Omental fat pad (tissue), 4 donors: ENCODE measurements around the gene PRKCB. TPM values are rescaled to one million over a fixed set of nuclear protein-coding genes. Genes with fewer than 3 reads are reported as not detected.
"Not testable (repeated sequence)": the region's sequence is repeated elsewhere in the genome, so short reads cannot be mapped to it uniquely, and the experiment has no call there.

Experiments
- ATAC-seq: fragments of 150-250 bp; one replicate; pipeline ENCODE4 v1.9.1; 2016; ENCODE audit warnings: mild to moderate bottlenecking, moderate library complexity; ENCODE audit not compliant: low FRiP score
- DNase-seq: peaks from one replicate; pipeline ENCODE4 v3.0.0-alpha.2; 2019; ENCODE audit warnings: low spot score
- total RNA-seq, 4 donors: library from RNA; depleted of rRNA; stranded (reverse); fragments of >200 nt; gene quantifications; one replicate each; pipeline ENCODE4 v1.1.0, GENCODE V29; 2016
- TF ChIP-seq, protein P1 (sequence below), 3 donors: fragments of 450-650 bp; IDR thresholded peaks; one replicate each; pipeline ENCODE4 v1.5.1; 2016 to 2017; ENCODE audit warnings: antibody characterized with exemption in 3 of 3, mild to moderate bottlenecking in 3 of 3, moderate library complexity in 2 of 3

Gene PRKCB
- total RNA-seq, 4 donors from 2014 or later, result 5.3 to 18.6 (median 11.1) TPM

GRCh38 chr16:24027466-24027865 is 191.7 kb downstream of the PRKCB start:
- DNase-seq, result no peak
- TF ChIP-seq, protein P1, sequence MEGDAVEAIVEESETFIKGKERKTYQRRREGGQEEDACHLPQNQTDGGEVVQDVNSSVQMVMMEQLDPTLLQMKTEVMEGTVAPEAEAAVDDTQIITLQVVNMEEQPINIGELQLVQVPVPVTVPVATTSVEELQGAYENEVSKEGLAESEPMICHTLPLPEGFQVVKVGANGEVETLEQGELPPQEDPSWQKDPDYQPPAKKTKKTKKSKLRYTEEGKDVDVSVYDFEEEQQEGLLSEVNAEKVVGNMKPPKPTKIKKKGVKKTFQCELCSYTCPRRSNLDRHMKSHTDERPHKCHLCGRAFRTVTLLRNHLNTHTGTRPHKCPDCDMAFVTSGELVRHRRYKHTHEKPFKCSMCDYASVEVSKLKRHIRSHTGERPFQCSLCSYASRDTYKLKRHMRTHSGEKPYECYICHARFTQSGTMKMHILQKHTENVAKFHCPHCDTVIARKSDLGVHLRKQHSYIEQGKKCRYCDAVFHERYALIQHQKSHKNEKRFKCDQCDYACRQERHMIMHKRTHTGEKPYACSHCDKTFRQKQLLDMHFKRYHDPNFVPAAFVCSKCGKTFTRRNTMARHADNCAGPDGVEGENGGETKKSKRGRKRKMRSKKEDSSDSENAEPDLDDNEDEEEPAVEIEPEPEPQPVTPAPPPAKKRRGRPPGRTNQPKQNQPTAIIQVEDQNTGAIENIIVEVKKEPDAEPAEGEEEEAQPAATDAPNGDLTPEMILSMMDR (IDR thresholded peaks at IDR 0.05), result no peak

DNA sequence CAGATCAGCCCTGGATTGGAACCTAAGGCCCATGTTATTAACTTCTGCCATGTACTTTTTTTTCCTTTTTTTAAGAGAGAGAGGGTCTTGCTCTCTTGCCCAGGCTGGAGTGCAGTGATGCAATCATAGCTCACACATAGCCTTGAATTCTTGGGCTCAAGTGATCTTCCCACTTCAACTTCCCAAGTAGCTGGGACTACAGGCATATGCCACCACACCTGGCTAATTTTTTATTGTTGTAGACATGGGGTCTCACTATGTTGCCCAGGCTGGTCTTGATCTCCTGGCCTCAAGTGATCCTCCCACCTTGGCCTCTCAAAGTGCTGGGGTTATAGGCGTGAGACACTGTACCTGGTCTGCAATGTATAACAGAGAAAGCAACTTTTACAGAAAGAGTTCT is 194.1 kb downstream of the PRKCB start:
- not testable (repeated sequence) for DNase-seq, ATAC-seq

More at GRCh38 chr16:24027466-24027865, 191.7 kb downstream of the PRKCB start:
- no peak for ATAC-seq

DNA sequence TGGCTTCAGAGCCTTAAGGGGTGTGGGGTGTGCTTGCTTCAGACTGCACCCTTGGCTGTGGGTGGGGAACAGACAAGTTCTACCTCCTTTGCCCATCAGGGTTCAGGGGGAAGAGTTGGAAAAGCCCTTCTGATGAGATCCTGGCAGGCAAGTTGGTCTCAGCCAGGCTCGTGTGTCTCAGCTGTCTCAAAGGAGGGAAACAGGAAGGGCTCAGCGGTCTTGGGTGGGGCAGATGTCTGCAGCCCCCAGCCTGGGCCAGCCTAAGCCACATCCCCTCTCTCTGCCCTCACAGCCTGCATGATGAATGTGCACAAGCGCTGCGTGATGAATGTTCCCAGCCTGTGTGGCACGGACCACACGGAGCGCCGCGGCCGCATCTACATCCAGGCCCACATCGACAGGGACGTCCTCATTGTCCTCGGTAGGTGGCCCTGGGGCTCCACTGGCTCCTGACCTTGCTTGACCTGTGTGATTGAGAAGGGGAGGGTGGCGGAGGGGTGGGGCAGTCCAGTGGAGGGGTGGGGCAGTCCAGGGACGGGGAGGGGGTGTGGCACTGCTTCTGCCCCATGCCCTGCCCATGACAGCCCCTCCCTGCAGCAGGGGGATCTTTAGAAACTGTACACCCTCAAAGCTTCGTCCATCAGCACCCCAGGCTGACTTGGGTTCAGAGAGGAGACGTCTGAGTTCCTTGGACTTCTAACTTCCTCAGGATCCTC is 199.5 kb downstream of the PRKCB start:
- TF ChIP-seq, protein P1 (IDR thresholded peaks at IDR 0.05), result no peak
- DNase-seq (no peak), ATAC-seq (no peak)

DNA sequence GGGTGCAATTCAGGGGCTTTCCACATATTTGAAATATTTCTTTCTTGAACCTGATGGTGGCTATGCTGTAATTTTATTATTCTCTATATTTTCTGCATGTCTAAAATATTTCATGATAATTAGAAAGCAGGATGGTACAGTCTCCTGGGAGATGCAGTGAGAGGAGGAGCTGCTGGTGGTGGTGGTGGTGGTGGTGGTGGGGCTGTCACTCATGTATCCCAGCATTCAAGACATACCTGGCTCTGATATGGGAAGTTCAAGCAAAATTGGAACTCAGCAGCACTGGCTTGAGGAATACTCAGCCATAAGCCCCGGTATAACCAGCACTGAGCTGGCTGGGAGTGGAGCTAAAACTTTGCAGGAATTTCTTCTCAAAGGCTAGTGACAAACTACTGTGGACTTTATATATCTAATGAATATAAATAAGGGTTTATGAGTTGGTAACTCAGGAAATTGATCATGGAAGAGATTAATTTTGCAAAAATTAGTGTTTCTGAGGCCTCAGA is 200.3 kb downstream of the PRKCB start:
- no peak for DNase-seq
- no peak for ATAC-seq
- TF ChIP-seq, protein P1 (IDR thresholded peaks at IDR 0.05), result no peak

DNA sequence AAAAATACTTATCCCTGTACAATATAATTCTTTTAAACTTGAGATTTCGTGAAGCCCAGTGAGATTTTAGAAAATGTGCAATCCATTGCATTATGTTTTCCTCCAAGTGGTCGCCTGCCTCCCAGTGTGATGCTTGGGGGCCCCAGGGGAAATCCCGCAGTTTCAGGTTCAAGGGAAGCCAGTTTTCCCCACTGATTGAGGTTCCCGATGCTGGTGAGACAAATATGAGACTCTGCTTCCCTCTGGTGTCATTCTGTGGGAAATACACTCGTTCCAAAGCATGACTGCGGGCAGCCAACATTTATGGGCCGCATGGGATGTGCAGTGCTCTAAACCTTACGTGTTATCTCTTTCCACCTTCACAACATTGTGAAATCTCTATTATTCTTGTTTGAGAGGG is 200.8 kb downstream of the PRKCB start:
- TF ChIP-seq, protein P1 (IDR thresholded peaks at IDR 0.05), result peak in 1 of 3 donors; percentile 17
- ATAC-seq (no peak), DNase-seq (no peak)

DNA sequence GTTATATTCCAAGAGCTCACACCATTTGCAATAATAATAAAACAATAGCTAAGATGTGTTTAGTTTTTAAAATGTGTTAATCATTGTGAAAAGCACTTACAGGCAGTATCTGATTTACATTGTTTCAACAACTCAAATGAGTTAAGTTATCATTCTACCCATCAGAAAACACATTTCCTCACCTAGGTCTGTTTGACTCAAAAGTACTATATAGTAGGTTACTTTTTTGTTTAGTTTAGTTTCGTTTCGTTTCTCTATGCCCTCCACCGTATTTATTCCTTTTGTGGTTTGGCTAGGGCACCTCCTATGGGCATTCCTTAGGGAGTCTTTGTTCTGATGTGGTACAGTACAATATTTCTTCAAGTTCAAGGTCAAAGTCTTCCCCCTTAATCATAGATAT is 201.6 kb downstream of the PRKCB start:
- TF ChIP-seq, protein P1 (IDR thresholded peaks at IDR 0.05), result no peak
- ATAC-seq (no peak), DNase-seq (no peak)

- DNase-seq, result peak; percentile 47
Observed at GRCh38 chr16:24041834-24042631, 206.2 kb downstream of the PRKCB start.

More at GRCh38 chr16:24041834-24042631, 206.2 kb downstream of the PRKCB start:
- TF ChIP-seq, protein P1 (IDR thresholded peaks at IDR 0.05), result peak in 1 of 3 donors; percentile 25
- ATAC-seq, result peak; percentile 70
